ENCODE measurements around the gene DCDC2B.

The DCDC2B gene

GRCh38 chr1:32223683-32224082 is 14.8 kb downstream of the DCDC2B start:
- DNase-seq (ENCODE audit: low read depth) = no peak

- no peak for DNase-seq (ENCODE audit: low read depth)
Observed at GRCh38 chr1:32224285-32224684, 15.4 kb downstream of the DCDC2B start.

- no peak for DNase-seq (ENCODE audit: low read depth)
Observed at GRCh38 chr1:32228771-32229170, 19.9 kb downstream of the DCDC2B start.

- no peak for DNase-seq (ENCODE audit: low read depth)
Observed at GRCh38 chr1:32231843-32232432, 23.0 kb downstream of the DCDC2B start.

- no peak for DNase-seq (ENCODE audit: low read depth)
Observed at GRCh38 chr1:32232558-32233304, 23.8 kb downstream of the DCDC2B start.

DNA sequence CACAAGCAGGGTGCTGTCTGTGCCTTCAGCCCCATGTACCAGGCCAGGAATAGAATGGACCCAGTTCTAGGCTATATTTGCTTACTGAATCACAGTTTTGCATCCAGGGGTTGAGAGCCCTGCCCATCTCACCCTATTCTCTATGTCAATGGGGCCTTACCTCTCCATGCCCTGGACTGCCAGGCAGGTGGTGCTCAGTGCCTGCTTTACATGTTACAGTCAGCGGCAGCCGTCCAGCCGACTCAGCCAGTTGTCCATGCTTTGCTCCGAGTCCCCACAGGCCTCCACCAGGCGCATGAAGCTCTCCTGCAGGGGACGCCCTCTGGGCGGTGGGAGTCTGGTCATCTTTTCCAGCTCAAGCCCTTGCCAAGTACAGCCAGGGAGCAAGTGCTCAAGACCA is 25.9 kb downstream of the DCDC2B start:
- no peak for DNase-seq (ENCODE audit: low read depth)

DNA sequence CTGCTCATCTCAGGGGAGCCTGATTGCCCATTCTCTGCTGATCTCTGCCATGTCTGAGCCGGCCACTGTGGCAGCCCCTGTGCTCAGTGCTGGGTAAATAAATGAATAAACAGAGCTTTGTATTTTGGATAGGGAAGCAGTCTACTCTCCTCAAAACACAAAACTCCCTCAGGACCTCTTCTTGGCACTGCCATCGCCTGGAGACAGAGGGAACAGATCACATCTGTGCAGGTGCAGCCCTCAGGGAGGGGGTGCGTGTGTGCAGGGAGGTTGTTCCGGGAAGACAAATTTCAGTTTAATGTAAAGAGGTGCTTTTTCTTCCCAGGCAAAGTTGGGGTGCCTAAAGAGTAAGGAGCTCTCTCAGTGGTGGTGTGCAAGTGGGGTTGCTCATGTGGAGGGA is 30.4 kb downstream of the DCDC2B start:
- DNase-seq (ENCODE audit: low read depth) = no peak

DNA sequence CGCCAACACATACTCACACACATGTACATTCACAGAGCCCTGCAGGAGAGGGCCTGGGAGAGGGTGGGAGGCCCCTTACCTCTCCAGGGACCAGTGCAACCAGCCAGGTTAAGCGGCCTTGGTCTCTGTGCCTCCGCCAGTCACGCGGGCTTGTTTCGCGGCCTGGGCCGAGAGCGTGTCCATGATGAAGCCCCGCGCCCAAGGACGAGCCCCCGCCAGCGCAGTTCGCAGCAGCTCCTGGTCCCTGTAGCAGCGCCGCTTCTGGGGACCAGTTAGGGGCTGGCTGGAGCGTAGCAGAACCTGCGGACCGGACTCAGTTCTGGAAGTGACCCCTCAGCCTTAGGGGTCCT is 30.9 kb downstream of the DCDC2B start:
- DNase-seq (ENCODE audit: low read depth) = no peak

GRCh38 chr1:32240140-32240951 is 31.5 kb downstream of the DCDC2B start:
- no peak for DNase-seq (ENCODE audit: low read depth)

- no peak for DNase-seq (ENCODE audit: low read depth)
Observed at GRCh38 chr1:32241001-32241763, 32.3 kb downstream of the DCDC2B start.

GRCh38 chr1:32242341-32242851 is 33.5 kb downstream of the DCDC2B start:
- DNase-seq (ENCODE audit: low read depth) = no peak

- peak; percentile 30 for DNase-seq (ENCODE audit: low read depth)
Observed at GRCh38 chr1:32246888-32247273, 38.0 kb downstream of the DCDC2B start, which contains the start of gene FAM167B. FAM167B (plus strand) TSS chr1:32247222; CDS start chr1:32247422, 200 bp downstream.

DNA sequence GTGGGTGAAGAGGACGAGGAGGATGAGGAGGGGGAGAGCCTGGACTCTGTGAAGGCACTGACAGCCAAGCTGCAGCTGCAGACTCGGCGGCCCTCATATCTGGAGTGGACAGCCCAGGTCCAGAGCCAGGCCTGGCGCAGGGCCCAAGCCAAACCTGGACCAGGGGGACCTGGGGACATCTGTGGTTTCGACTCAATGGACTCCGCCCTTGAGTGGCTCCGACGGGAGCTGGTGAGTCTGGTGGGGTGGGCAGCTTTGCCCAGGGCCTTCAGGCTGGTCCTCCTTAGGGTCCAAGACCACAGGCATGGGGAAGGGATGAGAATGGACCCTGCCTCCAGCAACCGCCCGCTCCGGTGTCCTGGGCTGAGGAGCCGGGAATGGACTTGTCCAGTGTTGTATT is 38.6 kb downstream of the DCDC2B start:
- no peak for DNase-seq (ENCODE audit: low read depth)

DNA sequence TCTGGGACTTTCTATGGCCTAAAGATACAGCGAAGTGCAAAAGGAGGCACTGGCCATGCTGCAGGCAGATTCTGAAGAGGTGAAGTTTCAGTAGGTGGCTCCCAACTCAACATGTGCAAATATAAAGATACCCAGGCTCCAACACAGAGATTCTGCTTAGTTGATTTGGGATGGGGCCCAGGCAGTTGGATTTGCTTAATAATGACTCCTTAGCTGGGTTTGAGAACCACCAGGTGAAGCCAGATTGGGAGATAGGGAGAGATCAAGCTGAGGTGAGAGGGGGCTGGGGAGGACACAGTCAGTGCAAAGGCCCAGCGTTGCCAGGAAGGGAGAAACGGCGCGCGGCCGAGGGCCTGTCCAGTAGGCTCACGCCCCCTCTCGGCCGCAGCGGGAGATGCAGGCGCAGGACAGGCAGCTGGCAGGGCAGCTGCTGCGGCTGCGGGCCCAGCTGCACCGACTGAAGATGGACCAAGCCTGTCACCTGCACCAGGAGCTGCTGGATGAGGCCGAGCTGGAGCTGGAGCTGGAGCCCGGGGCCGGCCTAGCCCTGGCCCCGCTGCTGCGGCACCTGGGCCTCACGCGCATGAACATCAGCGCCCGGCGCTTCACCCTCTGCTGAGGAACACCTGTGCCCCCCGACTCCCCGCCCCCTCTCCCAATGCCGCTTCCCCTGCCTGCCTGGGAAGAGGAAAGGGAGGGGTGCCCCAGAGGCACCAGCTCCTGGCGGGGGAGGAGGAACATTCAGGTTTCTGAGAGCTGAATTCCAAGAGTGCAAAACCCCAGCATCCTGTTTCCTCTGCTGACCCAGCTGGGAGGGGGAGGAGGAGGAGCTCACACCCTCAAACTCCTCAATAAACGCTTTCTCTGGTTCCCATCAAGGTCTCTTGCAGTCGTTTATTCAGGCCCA is 39.3 kb downstream of the DCDC2B start:
- DNase-seq (ENCODE audit: low read depth) = no peak

GRCh38 chr1:32249831-32250525 is 41.1 kb downstream of the DCDC2B start:
- no peak for DNase-seq (ENCODE audit: low read depth)

- no peak for DNase-seq (ENCODE audit: low read depth)
Observed at GRCh38 chr1:32250893-32251716, 42.2 kb downstream of the DCDC2B start, which contains the start of gene LCK. LCK (plus strand) TSS chr1:32251265; CDS start chr1:32274330, 23,065 bp downstream.

DNA sequence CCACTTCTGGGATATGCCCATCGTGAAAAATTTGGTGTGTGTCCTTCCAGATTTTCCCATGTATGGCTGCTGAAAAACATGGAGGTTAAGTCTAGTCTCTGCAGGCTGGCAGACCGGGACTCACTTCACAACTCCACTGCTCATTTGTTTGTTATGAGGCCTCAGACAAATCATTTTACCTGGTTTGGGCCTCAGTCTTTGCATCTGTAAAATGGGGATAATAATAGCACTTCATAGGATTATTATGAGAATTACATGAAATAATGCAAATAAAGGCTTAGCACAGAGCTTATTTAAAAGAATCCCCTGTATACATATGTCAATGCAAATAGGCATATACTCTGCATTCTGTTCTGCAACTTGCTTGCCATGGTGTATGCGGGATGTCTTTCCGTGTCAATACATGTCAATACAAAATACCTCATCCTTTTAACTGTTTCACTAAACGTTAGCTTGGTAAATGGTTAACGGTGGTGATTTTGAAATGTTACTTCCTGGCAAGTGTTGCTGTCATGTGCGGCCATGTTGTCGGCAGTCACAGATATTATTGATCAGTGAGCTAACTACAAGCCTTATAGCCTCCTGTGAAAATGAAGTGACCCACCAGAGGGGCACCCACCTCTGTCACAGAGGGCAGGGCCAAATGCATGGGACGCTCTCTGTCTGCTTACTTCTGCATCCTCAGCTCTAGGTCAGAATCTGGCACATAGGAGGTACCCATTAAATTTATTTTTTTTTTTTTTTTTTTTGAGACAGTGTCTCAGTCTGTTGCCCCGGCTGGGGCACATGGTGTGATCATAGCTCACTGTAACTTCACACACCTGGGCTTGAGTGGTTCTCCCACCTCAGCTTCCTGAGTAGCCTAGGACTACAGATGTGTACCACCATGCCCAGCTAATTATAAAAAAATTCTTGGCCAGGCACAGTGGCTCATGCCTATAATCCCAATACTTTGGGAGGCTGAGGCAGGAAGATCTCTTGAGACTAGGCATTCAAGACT is 46.5 kb downstream of the DCDC2B start:
- no peak for DNase-seq (ENCODE audit: low read depth)
